KMS-11 (cell line): ENCODE data around the gene ZNF646.

Experiments
- H2AFZ ChIP-seq: fragments of 200-600 bp; sonication (generic); 2 replicates; pipeline ENCODE4 v1.6.1; 2016; ENCODE audit warnings: antibody characterized with exemption, mixed run types, low read depth
- H3K27ac ChIP-seq: fragments of 200-600 bp; sonication (generic); 2 replicates; pipeline ENCODE4 v1.6.1; 2016; ENCODE audit warnings: mild to moderate bottlenecking, mixed run types
- H3K27me3 ChIP-seq: fragments of 200-600 bp; sonication (generic); 2 replicates; pipeline ENCODE4 v1.6.1; 2017; ENCODE audit warnings: mild to moderate bottlenecking, low read depth, mixed run types, moderate library complexity; ENCODE audit not compliant: insufficient read depth
- H3K36me3 ChIP-seq: fragments of 200-600 bp; sonication (generic); 2 replicates; pipeline ENCODE4 v1.6.1; 2017; ENCODE audit warnings: mild to moderate bottlenecking, mixed run types; ENCODE audit not compliant: insufficient read depth
- H3K4me1 ChIP-seq: fragments of 200-600 bp; sonication (generic); 2 replicates; pipeline ENCODE4 v1.6.1; 2016; ENCODE audit warnings: mild to moderate bottlenecking, low read depth, mixed run types; ENCODE audit not compliant: poor library complexity, severe bottlenecking
- H3K4me2 ChIP-seq: fragments of 200-600 bp; sonication (generic); 2 replicates; pipeline ENCODE4 v1.7.0; 2016; ENCODE audit warnings: mild to moderate bottlenecking, mixed run types
- H3K4me3 ChIP-seq: fragments of 200-600 bp; sonication (generic); IDR thresholded peaks from 2 replicates; pipeline ENCODE4 v1.6.1; 2017; ENCODE audit warnings: low read depth, low read length, mixed read lengths; ENCODE audit not compliant: insufficient read depth
- H3K79me2 ChIP-seq: fragments of 200-600 bp; sonication (generic); 2 replicates; pipeline ENCODE4 v1.6.1; 2016; ENCODE audit warnings: low read depth, mixed run types; ENCODE audit not compliant: insufficient read depth
- H3K9ac ChIP-seq: fragments of 200-600 bp; sonication (generic); 2 replicates; pipeline ENCODE4 v1.6.1; 2016; ENCODE audit warnings: mild to moderate bottlenecking, mixed run types
- H4K20me1 ChIP-seq: fragments of 200-600 bp; sonication (generic); 2 replicates; pipeline ENCODE4 v1.6.1; 2016; ENCODE audit warnings: mild to moderate bottlenecking, mixed run types; ENCODE audit not compliant: insufficient read depth
- CTCF ChIP-seq: fragments of 200-600 bp; sonication (generic); conservative IDR thresholded peaks from 2 replicates; pipeline ENCODE4 v1.6.1; 2017; ENCODE audit warnings: low read depth, mild to moderate bottlenecking, antibody characterized with exemption, low read length, moderate library complexity, mixed read lengths

The ZNF646 gene

GRCh38 chr16:31031276-31031675 lies 42.9 kb upstream of the ZNF646 start:
- H3K4me1 ChIP-seq, result peaks cover 15% of the 10 kb centered on the region
- H3K4me3 ChIP-seq, result no peak overlapping the region
- H3K9ac ChIP-seq, result no peak overlapping the region
- TF ChIP-seq CTCF, result no peak
- no peaks in the 10 kb centered on the region; the same call in 1 of the 2 replicates for H3K79me2 ChIP-seq
- no peak overlapping the region for H3K27ac ChIP-seq
- H4K20me1 ChIP-seq, result no peaks in the 10 kb centered on the region
- no peaks in the 10 kb centered on the region for H3K27me3 ChIP-seq
- no peak overlapping the region for H3K4me2 ChIP-seq
- no peaks in the 10 kb centered on the region for H3K36me3 ChIP-seq
- H2AFZ ChIP-seq, result no peak overlapping the region

- Histone ChIP-seq H3K36me3 (no peaks in the 10 kb centered on the region), H4K20me1 (no peaks in the 10 kb centered on the region), H2AFZ (peak within 1 kb of the TSS; percentile 97), H3K4me3 (no peak within 1 kb of the TSS), H3K27ac (peak within 1 kb of the TSS; percentile 40), H3K79me2 (no peaks in the 10 kb centered on the region; the same call in 1 of the 2 replicates), H3K27me3 (no peaks in the 10 kb centered on the region), H3K4me2 (peak within 1 kb of the TSS; percentile 79), H3K9ac (peak within 1 kb of the TSS; percentile 64), H3K4me1 (peaks cover 15% of the 10 kb centered on the region)
- TF ChIP-seq CTCF, result no peak
These were observed 41.2 kb upstream of the ZNF646 start, which contains the start of gene STX4 for GRCh38 chr16:31032736-31033708. Gene STX4, plus strand, starts transcription at chr16:31033558. Its CDS starts 248 bp downstream, at chr16:31033806.

GRCh38 chr16:31033709-31034492 lies 40.3 kb upstream of the ZNF646 start:
- peak overlapping the region; percentile 64 for H3K9ac ChIP-seq
- H3K4me1 ChIP-seq, result peaks cover 15% of the 10 kb centered on the region
- H3K27me3 ChIP-seq, result no peaks in the 10 kb centered on the region
- no peak for TF ChIP-seq CTCF
- no peaks in the 10 kb centered on the region for H3K36me3 ChIP-seq
- H2AFZ ChIP-seq, result peak overlapping the region; percentile 97; the same call in 1 of the 2 replicates
- H3K79me2 ChIP-seq, result no peaks in the 10 kb centered on the region; the same call in 1 of the 2 replicates
- peak overlapping the region; percentile 67 for H3K4me2 ChIP-seq
- H3K27ac ChIP-seq, result peak overlapping the region; percentile 29
- no peaks in the 10 kb centered on the region for H4K20me1 ChIP-seq
- no peak overlapping the region for H3K4me3 ChIP-seq

GRCh38 chr16:31036691-31037090 lies 37.5 kb upstream of the ZNF646 start:
- no peak overlapping the region for H3K4me3 ChIP-seq
- no peaks in the 10 kb centered on the region for H4K20me1 ChIP-seq
- no peak overlapping the region for H3K4me2 ChIP-seq
- peaks cover 15% of the 10 kb centered on the region for H3K4me1 ChIP-seq
- no peaks in the 10 kb centered on the region for H3K36me3 ChIP-seq
- no peak for TF ChIP-seq CTCF
- no peak overlapping the region for H2AFZ ChIP-seq
- H3K79me2 ChIP-seq, result no peaks in the 10 kb centered on the region; the same call in 1 of the 2 replicates
- H3K27me3 ChIP-seq, result no peaks in the 10 kb centered on the region
- H3K27ac ChIP-seq, result no peak overlapping the region
- no peak overlapping the region for H3K9ac ChIP-seq
